Measurements from ENCODE around the gene EPHA2.

Gene EPHA2

DNA sequence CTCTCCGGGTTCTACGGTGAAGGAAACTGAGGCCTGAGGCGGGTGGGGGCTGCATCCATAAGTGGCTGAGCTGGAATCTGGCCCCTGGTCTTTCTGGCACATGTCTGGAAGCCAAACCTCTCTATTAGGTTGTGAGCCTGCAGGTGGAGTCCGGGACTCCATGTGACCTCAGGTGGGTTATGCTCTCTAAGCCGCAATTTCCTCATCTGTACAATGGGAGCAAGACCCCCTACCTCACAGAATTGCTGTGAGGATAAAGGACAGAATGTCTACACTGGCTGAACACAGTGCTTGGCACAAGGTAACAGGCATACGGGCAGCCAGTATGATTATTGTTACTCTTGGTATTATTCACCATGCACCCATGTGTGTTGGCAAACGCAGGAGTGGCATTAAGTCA lies 6.7 kb downstream of the EPHA2 start:
- DNase-seq = no peak

DNA sequence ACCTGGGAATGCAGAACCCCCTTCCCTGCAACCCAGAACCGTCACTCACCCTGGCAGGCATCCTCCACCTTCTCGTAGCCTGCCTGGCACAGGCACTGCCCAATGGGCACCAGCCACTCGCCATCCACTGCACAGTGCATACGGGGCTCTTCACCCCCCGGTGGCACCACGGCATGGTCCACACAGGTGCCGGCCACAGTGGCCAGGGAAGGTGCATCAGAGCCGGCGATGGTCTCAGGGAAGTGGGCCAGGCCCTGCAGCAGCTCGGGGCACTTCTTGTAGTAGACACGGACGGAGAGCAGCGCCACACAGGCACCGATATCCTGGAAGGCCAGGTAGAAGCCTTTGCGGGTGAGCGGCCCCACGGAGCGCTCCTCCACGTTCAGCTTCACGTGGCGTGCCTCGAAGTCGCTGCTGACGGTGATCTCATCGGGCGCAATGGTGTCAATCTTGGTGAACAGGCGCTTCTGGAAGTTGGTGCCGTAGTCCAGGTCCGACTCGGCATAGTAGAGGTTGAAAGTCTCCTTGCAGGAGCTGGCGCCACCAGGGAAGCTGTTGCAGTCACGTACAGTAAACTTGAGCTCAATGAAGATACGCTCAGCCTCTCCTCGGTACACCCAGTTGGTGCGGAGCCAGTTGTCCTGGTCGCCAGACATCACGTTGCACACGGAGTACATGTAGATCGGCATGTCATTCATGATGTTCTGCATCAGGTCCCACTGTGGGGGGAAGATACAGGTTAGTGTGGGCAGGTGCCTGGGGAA lies 7.4 kb downstream of the EPHA2 start:
- no peak for DNase-seq

DNA sequence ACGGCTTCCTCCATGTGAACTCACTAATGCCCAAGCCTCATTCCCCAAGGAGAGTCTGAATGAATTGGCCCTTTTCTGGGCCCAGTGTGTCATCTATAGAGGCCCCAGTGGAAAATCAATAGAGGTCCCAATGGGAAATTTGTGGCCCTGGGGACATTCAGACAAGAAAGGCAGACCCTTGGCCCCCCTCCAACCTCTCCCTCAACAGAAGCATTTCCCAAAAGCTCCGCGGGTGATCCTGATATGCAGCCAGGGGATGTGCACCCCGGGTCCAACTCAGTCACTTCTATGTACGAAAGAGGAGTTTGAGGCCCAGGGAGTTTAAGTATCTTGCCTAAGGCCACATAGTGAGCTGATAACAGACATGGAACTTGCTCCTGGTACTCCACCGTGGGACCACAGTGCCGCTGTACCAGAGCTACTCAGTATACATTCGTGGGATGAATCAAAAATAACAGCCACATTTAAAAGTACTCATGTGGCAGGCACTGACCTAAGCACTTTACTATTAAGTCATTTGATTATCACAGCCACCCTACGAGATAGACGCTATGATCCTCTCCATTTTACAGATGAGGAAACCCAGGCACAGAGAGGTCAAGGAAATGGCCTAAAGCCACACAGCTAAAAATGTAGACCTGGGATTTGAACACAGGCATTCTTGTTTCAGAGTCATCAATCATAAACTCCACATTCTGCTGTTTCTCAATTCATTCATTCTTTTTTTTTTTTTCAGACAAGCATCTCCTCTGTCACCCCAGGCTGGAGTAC lies 8.5 kb downstream of the EPHA2 start:
- no peak for DNase-seq

DNA sequence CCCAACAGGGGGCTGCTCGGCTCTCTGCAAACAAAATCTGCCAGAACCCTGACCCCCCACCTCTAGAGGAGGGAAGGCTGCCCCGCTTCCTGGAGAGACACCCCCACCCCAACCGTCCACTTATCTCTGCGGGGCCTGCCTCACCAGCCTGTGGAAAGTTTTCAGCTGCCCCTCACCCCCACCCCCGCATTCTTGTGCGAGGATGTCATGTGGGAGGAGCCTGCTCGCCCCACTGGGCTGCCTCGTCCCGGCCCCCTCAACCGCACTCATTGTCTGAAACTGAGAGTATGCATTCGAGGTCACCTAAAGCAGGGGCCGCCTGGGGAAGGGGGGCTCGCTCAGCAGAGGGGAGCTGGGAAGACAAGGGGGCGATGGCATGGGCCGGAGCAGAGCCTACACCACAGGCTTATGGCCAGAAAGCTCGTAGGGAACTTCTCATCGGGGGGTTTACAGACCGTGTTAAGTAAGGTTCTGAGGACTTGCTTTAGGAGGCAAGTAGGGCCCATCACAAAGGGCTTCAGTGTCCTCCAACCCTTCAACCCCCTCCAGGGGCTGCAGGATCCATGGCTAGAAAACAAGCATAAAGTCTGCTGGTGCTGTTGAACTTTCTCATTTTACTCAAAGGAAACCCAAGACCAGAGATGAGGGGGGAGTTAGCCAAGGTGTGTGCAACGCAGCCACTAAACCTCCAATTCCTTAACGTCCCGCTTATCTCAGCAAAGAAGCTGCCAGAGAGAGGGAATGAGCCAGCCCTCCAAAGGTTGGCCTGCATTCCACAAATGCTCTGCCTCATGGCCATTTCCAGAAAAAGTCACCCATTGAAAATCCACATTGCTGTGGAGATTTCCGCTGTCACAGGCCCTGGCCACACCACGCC lies 9.4 kb downstream of the EPHA2 start:
- no peak for DNase-seq

GRCh38 chr1:16145662-16146278 lies 10.1 kb downstream of the EPHA2 start:
- no peak for DNase-seq

- no peak for DNase-seq
Observed at GRCh38 chr1:16145030-16145661, 10.7 kb downstream of the EPHA2 start.

GRCh38 chr1:16144325-16145029 lies 11.4 kb downstream of the EPHA2 start:
- no peak for DNase-seq

DNA sequence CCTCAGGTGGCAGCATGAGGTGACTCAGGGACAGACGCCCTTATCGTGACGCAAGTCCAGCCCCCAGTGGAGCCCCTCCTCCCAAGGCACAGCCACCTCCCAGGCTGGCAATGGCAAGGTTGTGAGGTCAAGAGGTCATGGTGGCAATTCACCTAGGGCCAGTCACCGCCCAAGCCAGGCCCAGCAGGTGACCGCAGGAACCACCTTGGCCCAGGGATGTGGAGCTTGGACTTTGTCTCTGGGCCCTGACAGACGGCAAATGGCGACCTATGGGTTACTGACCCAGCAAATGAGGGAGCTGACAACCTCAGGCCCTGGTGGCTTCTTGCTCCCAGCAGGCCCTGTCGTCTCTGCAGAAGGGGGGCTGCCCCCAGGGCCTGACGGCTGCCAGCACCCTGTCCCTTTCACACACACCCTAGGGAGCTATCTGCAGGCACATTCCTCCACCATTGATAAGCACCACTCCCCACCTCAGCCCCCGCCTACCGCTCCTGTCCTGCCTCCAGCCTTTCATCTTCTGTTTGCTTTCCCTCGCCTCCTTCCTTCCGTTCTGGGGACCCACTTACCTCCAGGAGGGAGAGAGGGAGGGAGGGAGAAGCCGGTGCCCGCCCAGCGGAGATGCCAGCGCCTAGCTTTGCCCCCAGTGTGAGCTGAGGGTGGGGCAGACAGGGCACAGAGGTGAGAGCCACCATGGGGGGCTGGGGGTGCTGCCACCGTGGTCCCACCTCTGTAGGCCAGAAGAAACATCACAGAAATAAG lies 12.1 kb downstream of the EPHA2 start:
- no peak for DNase-seq

DNA sequence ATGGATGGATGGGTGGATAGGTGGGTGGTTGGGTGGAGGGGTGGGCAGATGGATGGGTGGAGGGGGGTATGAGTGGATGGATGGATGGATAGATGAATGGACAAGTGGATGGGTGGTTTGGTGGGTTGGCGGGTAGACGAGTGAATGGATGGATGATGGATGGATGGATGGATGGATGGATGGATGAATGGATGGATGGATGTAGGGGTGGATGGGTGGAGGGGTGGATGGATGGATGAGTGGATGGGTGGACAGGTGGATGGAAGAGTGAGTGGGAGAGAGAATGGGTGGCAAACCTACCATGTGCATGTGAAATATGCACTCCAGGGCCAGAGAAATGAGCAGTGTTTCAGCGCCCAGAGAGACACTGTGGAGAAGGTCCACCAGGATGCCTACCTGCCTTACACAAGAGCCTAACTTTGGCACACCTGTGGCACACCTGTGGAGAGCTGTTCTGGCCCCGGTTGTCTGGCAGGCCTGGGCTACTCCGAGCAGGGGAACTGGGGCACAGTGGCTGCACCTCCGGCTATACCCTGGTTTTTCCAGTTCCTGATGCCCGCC lies 12.8 kb downstream of the EPHA2 start:
- no peak for DNase-seq

DNA sequence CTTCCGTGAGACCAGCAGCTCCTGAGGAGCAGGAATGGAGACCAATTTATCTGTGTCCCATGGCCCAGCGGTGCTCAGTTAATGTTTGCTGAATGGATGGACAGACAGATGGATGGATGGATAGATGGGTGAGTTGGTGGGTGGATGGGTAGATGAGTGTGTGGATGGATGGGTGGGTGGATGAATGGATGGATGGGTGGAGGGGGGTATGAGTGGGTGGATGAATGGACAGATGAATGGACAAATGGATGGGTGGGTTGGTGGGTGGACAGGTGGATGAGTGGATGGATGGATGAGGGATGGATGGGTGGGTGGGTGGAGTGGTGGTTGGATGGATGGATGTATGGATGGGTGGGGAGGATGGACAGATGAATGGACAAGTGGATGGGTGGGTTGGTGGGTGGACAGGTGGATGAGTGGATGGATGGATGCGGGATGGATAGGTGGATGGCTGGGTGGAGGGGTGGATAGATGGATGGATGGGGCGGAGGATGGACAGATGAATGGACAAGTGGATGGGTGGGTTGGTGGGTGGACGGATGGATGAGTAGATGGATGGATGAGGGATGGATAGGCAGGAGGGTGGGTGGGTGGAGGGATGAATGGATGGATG lies 13.4 kb downstream of the EPHA2 start:
- DNase-seq = no peak

DNA sequence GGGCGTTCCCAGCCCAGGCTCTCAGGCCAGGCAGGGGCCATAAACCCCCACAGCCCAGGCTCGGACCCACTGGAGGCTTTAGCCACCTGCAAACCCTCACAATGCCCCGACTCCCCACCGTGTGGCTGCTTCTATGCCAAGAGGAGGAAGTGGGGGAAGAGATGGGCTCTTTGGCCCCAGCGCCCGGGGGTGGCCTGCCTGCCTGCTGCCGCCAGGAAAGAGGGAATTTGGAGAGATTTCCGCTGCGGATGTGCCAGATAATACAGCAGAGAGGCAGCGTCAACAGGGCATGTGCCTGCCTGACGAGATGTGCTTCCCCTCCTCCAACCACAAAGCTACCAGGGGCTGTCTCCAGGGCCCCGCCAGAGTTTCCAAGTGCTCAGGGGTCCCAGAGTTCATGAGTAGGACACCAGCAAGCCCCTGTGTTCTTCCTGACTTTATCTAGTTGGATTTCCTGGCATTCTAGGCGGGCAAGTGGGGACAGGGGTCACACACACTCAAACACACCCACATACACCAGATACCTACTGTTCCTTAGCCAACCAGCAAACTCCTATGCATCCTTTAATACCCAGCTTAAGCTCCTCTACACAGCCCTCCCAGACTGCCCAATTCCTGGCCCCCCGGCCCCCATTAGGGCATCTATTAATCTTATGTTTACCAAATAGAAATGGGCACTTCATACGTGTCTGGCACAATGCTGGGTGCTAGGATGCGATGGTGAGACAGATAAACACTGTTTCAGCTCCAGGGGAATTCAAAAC lies 14.1 kb downstream of the EPHA2 start:
- DNase-seq = no peak

GRCh38 chr1:16140068-16140596 lies 15.7 kb downstream of the EPHA2 start:
- no peak for DNase-seq

DNA sequence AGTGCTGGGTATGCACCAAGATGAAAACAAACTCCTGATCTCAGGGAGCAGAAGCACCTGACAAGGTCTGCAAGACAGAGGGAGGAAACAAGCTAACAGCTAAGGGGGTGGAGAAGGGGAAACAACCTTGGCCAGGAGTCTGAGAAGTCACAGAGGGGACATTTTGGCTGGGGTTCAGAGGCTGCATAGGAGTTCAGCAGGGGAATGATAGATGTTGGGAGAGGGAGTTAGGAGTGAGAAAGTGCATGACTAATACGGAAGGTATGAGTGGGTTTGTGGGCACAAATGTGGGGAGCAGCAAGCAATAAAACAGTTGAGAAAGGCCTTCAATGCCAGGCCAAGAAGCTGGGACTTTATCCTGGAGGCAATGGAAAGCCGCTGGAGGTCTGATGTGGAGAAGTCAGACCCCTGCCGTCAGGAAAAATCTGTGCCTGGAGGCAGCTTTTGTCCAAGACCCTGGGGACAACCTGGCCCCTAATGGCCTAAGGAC lies 16.4 kb downstream of the EPHA2 start:
- no peak for DNase-seq

DNA sequence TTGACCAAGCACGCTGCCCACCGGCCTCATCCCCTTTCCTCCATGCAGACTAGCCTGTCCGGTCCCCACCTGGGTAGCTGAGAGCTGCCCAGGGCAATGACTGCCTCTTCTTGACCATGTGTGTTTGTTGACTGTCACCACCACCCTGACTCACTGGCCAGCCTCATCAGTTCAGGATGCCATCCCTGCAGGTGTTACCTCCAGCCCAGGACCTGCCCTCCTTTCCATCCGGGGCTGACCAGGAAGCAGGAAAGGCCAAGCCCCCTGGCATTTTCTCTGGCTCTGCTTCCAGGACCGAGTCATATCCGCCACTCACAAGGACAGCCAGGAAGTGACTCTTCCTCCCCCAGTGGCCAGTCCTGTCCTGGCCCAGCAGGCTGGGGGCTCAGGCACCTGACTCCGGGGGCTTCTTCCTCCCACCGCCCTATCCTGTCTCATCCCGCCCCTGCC lies 17.1 kb downstream of the EPHA2 start:
- no peak for DNase-seq

DNA sequence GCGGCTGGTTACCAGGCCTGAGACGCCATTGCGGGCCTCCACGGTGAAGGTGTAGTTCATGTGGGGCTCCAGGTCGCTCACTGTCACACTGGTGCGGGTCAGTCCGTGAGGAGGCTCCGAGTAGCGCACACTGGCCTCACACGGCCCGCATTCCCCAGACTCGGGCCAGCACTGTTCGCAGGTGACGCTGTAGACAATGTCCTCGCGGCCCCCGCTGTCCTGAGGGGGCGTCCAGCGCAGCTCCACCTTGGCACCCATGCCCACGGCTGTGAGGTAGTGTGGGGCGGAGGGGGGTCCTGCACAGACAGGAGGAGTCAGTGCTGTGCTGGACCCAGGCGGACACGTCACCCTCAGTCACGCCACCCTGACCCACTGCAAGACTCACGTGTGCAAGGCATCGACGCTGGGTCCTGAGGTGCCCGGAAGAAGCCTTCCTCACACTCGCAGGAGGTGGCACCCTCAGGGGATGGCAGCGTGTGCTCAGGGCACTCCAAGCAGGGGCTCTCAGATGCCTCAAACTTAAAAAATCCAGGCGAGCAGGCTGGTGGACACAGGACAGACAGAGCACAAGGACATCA lies 17.9 kb downstream of the EPHA2 start:
- DNase-seq = no peak

GRCh38 chr1:16135501-16135900 lies 20.4 kb downstream of the EPHA2 start:
- DNase-seq = no peak

GRCh38 chr1:16134906-16135305 lies 21.0 kb downstream of the EPHA2 start:
- DNase-seq = no peak

- no peak for DNase-seq
Observed at GRCh38 chr1:16134066-16134801, 21.6 kb downstream of the EPHA2 start.
